Hematopoietic multipotent progenitor cell treated with erythropoietin and hydrocortisone succinate and interleukin-3 and kit ligand, for 4 days (in vitro differentiated cells): Measurements from ENCODE around the gene ING5.
"Not testable (repeated sequence)": the region's sequence is repeated elsewhere in the genome, so short reads cannot be mapped to it uniquely, and the experiment has no call there.

Experiments used
- DNase-seq: peaks from one replicate; pipeline ENCODE4 v3.0.0-alpha.2; 2015

ING5 gene

GRCh38 chr2:241741016-241741415 is 39.2 kb downstream of the ING5 start:
- peak; percentile 93 for DNase-seq

GRCh38 chr2:241742320-241742939 is 40.6 kb downstream of the ING5 start:
- DNase-seq = no peak

- DNase-seq = not testable (repeated sequence)
Observed at GRCh38 chr2:241743008-241743407, 41.2 kb downstream of the ING5 start.

GRCh38 chr2:241743620-241744019 is 41.8 kb downstream of the ING5 start:
- DNase-seq = no peak

- DNase-seq = no peak
Observed at GRCh38 chr2:241744028-241744754, 42.4 kb downstream of the ING5 start.

- no peak for DNase-seq
Observed at GRCh38 chr2:241745276-241745675, 43.4 kb downstream of the ING5 start.

GRCh38 chr2:241746084-241746483 is 44.2 kb downstream of the ING5 start:
- no peak for DNase-seq

GRCh38 chr2:241748468-241749256 is 46.8 kb downstream of the ING5 start:
- no peak for DNase-seq

GRCh38 chr2:241750076-241750840 is 48.4 kb downstream of the ING5 start:
- no peak for DNase-seq

- no peak for DNase-seq
Observed at GRCh38 chr2:241751152-241751551, 49.3 kb downstream of the ING5 start.

GRCh38 chr2:241751776-241752175 is 49.9 kb downstream of the ING5 start:
- DNase-seq = no peak

GRCh38 chr2:241752253-241752652 is 50.4 kb downstream of the ING5 start:
- no peak for DNase-seq

GRCh38 chr2:241752689-241753276 is 50.9 kb downstream of the ING5 start:
- no peak for DNase-seq

- no peak for DNase-seq
Observed at GRCh38 chr2:241753493-241753892, 51.7 kb downstream of the ING5 start.

GRCh38 chr2:241754042-241754441 is 52.2 kb downstream of the ING5 start:
- no peak for DNase-seq

GRCh38 chr2:241755166-241755565 is 53.3 kb downstream of the ING5 start:
- DNase-seq = no peak

GRCh38 chr2:241755777-241756176 is 53.9 kb downstream of the ING5 start:
- DNase-seq = no peak

GRCh38 chr2:241759067-241759807 is 57.4 kb downstream of the ING5 start:
- no peak for DNase-seq

GRCh38 chr2:241759893-241760292 is 58.1 kb downstream of the ING5 start:
- not testable (repeated sequence) for DNase-seq

GRCh38 chr2:241760301-241760771 is 58.5 kb downstream of the ING5 start:
- no peak for DNase-seq

- no peak for DNase-seq
Observed at GRCh38 chr2:241762321-241762932, 60.6 kb downstream of the ING5 start.
